Lower leg skin (tissue), 4 donors: Measurements from ENCODE around the gene CCDC40. TPM values are rescaled to one million over a fixed set of nuclear protein-coding genes. Genes with fewer than 3 reads are reported as not detected.
A peak's percentile ranks its signal among the peaks of the same experiment; 100 is the strongest.

Experiments
- DNase-seq, 2 donors: peaks; one replicate each; pipeline ENCODE4 v3.0.0-alpha.2; 2019; ENCODE audit warnings: low spot score in 2 of 2
- H3K4me3 ChIP-seq: fragments of 200-600 bp; sonication (generic); 2 replicates; pipeline ENCODE4 v1.5.1; 2017; ENCODE audit warnings: mild to moderate bottlenecking, low read depth; ENCODE audit not compliant: poor library complexity, severe bottlenecking
- POLR2A ChIP-seq, 2 donors: fragments of 450-650 bp; IDR thresholded peaks; one replicate each; pipeline ENCODE4 v1.6.1; 2016 to 2017; ENCODE audit warnings: antibody characterized with exemption in 2 of 2, mild to moderate bottlenecking in 1 of 2, moderate library complexity in 1 of 2
- WGBS, 2 donors: methylation state at CpG; one replicate each; pipeline ENCODE4 v1.1.5; 2018; 5-methylcytosine and 5-hydroxymethylcytosine counted together
- intact Hi-C: fragments of 100-400 bp; cut with DNase I; formaldehyde crosslinking; loops from one replicate; pipeline ENCODE4 v1.15.0; 2023; ENCODE audit warnings: low total_unique reads
- total RNA-seq, 4 donors: library from RNA; depleted of rRNA; stranded (reverse); fragments of >200 nt; gene quantifications; one replicate each; pipeline ENCODE4 v1.1.0, GENCODE V29; 2016
- TF ChIP-seq, protein P1 (sequence below), 3 donors: fragments of 450-650 bp; IDR thresholded peaks; one replicate each; pipeline ENCODE4 v1.5.1; 2016; ENCODE audit warnings: antibody characterized with exemption in 3 of 3, mild to moderate bottlenecking in 3 of 3, moderate library complexity in 2 of 3

CCDC40 gene
- total RNA-seq, 4 donors from 2014 or later, result 1.2 to 5.8 (median 2.1) TPM

DNA sequence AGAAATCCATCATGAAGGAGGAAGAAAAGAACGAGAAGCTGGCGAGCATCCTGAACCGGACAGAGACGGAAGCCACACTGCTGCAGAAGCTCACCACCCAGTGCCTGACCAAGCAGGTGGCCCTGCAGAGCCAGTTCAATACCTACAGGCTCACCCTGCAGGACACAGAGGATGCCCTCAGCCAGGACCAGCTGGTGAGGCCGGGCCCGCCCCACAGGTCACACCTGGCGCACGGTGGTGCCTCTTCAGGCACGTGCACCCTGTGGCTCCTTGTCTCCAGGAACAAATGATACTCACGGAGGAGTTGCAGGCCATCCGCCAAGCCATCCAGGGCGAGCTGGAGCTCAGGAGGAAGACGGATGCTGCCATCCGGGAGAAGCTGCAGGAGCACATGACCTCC is 45.2 kb downstream of the CCDC40 start:
- 89 to 92% methylated on average over 14 of the region's 14 CpGs for WGBS, 2 donors
- no peak for TF ChIP-seq POLR2A (IDR thresholded peaks at IDR 0.05)
- TF ChIP-seq, protein P1, sequence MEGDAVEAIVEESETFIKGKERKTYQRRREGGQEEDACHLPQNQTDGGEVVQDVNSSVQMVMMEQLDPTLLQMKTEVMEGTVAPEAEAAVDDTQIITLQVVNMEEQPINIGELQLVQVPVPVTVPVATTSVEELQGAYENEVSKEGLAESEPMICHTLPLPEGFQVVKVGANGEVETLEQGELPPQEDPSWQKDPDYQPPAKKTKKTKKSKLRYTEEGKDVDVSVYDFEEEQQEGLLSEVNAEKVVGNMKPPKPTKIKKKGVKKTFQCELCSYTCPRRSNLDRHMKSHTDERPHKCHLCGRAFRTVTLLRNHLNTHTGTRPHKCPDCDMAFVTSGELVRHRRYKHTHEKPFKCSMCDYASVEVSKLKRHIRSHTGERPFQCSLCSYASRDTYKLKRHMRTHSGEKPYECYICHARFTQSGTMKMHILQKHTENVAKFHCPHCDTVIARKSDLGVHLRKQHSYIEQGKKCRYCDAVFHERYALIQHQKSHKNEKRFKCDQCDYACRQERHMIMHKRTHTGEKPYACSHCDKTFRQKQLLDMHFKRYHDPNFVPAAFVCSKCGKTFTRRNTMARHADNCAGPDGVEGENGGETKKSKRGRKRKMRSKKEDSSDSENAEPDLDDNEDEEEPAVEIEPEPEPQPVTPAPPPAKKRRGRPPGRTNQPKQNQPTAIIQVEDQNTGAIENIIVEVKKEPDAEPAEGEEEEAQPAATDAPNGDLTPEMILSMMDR (IDR thresholded peaks at IDR 0.05), result no peak
- DNase-seq, result no peak
- H3K4me3 ChIP-seq, result no peak overlapping the region
- intact Hi-C loops, result loop anchor here (5.0 to 10.0 kb wide), 2 partner anchors 171 to 283 kb away; no protein-coding TSS in a partner anchor

DNA sequence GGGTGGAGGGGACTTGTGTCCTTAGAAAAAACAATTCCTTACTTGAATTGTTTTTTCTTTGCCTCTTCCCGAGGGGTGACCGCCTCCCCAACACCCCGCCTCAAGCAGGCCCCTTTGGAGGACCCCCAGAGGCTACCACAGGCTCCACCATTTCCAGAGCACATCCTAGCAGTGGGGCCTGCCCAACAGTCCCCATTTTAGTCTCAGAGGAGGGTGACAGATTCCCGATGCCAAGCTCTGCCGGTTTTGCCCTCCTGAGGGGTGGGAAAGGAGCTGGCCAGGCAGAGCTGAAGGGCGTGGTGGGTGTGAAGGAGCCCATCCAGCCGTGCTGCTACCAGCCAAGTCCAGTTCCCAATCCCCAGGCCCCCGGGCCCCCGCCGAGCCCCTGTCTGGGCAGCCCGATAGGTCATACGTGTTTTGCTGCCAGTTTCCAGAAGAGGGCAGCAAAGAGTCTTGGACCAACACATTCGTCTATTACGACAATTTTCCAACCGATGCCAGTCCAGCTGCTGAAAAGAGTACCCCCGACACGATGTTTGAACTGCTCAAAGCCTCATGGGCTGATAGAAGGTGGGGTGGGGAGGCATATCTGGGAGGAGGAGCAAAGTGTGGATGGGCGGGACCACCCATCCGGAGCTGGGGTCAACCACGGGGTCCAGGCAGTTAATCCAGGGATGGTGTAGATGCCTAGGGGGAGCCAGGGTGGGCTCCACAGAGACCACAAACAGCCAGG is 46.1 kb downstream of the CCDC40 start:
- H3K4me3 ChIP-seq, result no peak overlapping the region
- intact Hi-C loops, result loop anchor here (5.0 to 10.0 kb wide), 2 partner anchors 170 to 282 kb away; no protein-coding TSS in a partner anchor
- 31 to 38% methylated on average over 15 to 16 of the region's 20 CpGs for WGBS, 2 donors
- peak; percentile 71 to 91 for DNase-seq
- TF ChIP-seq, protein P1 (IDR thresholded peaks at IDR 0.05), result peak in 1 of 3 donors; percentile 67
- no peak for TF ChIP-seq POLR2A (IDR thresholded peaks at IDR 0.05)

DNA sequence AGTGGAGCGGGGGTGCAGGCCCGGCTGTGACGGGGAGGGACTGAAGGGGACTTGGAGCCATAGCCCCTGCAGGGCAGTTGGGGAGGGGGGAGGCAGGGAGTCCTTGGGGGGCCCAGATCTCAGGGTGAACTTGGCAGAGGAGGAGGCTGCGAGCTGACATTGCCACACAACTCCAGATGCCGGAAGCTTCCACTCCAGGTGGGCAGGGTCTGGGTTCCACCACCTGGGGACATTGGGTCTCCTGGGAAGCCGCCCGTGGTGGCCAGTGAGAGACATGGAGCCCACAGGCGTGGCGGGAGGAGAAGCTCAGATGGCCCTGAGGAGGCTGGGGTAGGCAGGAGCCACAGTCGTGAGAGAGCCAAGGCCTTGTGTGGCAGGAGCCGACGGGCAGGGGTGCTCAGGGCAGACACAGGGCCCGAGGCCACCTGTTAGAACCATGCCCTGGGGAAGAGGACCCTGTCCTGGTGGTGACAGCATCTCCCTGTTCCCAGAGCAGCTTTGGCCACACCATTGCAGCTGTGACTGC is 46.8 kb downstream of the CCDC40 start:
- WGBS, 2 donors, result 85 to 88% methylated on average over 13 of the region's 13 CpGs
- no peak for TF ChIP-seq POLR2A (IDR thresholded peaks at IDR 0.05)
- TF ChIP-seq, protein P1 (IDR thresholded peaks at IDR 0.05), result no peak
- no peak for DNase-seq
- no peak overlapping the region for H3K4me3 ChIP-seq
- intact Hi-C loops, result loop anchor here (5.0 to 10.0 kb wide), 2 partner anchors 169 to 282 kb away; no protein-coding TSS in a partner anchor

DNA sequence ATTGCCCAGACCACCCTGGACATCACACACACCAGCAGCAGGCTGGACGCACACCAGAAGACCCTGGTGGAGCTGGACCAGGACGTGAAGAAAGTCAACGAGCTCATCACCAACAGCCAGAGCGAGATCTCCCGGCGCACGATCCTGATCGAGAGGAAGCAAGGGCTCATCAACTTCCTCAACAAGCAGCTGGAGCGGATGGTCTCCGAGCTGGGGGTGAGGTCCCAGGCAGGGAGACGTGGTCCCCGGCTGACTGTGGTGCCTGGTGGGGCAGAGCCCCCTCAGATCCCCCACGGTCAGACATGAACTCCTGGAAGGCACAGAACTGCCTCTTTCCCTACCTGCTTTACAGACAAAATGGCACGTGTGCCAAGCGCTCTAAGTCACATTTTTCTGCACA is 48.3 kb downstream of the CCDC40 start:
- H3K4me3 ChIP-seq, result no peak overlapping the region
- no peak for TF ChIP-seq POLR2A (IDR thresholded peaks at IDR 0.05)
- TF ChIP-seq, protein P1 (IDR thresholded peaks at IDR 0.05), result no peak
- WGBS, 2 donors, result 89 to 91% methylated on average over 13 to 15 of the region's 15 CpGs
- DNase-seq, result no peak
- intact Hi-C loops, result loop anchor here (5.0 to 10.0 kb wide), 2 partner anchors 168 to 280 kb away; no protein-coding TSS in a partner anchor

DNA sequence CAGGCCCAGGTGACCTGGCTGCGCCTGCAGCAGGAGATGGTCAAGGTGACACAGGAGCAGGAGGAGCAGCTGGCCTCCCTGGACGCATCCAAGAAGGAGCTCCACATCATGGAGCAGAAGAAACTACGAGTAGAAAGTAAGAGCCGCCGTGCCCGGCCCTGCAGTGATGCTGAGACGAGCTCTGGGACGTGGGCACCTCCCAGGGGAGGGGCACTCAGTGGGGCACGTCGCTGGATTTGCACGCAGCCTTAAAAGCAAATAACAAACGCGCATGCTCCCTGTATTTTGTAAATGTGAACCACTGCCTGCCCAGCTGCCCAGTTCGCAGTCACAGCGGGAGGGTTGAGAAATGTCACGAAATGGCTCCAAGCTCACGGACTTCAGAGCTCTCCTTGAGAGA is 49.6 kb downstream of the CCDC40 start:
- H3K4me3 ChIP-seq, result no peak overlapping the region
- DNase-seq, result no peak
- TF ChIP-seq, protein P1 (IDR thresholded peaks at IDR 0.05), result no peak
- TF ChIP-seq POLR2A (IDR thresholded peaks at IDR 0.05), result no peak
- WGBS, 2 donors, result 87 to 89% methylated on average over 17 of the region's 17 CpGs
- intact Hi-C loops, result loop anchor here (10.0 kb wide), 1 partner anchor 279 kb away; no protein-coding TSS in a partner anchor
